DMS153 treated with DMSO at 0.1 percent for 48 hours (cell line): Measurements from ENCODE around the gene TERT.
A peak's percentile ranks its signal among the peaks of the same experiment; 100 is the strongest.
"Not testable (repeated sequence)": the region's sequence is repeated elsewhere in the genome, so short reads cannot be mapped to it uniquely, and the experiment has no call there.

Experiments
- DNase-seq: peaks from one replicate; lab custom pipeline; 2025; ENCODE audit not compliant: unreplicated experiment; lab: John Stamatoyannopoulos, UW

Gene TERT

DNA sequence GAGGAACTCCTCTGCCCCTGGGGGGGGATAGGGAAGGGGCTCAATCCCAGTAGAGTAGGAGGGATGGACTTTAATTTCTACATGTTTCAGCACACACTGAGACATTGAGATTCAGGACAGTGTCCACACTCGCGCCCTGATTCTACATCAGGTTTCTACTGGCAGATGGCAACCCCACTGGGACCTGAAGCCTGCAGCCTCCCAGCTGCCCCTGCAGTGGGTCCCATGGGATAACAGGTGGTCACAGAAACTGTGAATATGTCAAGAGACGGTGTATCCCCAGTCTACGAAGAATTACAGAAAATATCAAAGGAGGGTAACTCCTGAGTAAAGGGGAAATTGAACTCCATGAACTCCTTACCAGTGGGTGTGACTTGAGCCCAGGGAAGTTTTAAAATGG lies 2.4 kb upstream of the TERT start:
- DNase-seq: no peak

DNA sequence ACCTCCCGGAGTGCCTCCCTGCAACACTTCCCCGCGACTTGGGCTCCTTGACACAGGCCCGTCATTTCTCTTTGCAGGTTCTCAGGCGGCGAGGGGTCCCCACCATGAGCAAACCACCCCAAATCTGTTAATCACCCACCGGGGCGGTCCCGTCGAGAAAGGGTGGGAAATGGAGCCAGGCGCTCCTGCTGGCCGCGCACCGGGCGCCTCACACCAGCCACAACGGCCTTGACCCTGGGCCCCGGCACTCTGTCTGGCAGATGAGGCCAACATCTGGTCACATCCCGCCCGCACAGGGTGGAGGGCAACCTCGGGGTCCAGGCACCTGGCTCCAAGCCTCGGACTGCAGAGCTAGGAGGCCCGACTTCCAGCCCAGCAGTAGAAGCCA lies 776 bp upstream of the TERT start:
- no peak for DNase-seq

DNA sequence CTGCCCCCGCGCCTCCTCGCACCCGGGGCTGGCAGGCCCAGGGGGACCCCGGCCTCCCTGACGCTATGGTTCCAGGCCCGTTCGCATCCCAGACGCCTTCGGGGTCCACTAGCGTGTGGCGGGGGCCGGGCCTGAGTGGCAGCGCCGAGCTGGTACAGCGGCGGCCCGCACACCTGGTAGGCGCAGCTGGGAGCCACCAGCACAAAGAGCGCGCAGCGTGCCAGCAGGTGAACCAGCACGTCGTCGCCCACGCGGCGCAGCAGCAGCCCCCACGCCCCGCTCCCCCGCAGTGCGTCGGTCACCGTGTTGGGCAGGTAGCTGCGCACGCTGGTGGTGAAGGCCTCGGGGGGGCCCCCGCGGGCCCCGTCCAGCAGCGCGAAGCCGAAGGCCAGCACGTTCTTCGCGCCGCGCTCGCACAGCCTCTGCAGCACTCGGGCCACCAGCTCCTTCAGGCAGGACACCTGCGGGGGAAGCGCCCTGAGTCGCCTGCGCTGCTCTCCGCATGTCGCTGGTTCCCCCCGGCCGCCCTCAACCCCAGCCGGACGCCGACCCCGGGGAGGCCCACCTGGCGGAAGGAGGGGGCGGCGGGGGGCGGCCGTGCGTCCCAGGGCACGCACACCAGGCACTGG lies 548 bp downstream of the TERT start:
- no peak for DNase-seq

DNA sequence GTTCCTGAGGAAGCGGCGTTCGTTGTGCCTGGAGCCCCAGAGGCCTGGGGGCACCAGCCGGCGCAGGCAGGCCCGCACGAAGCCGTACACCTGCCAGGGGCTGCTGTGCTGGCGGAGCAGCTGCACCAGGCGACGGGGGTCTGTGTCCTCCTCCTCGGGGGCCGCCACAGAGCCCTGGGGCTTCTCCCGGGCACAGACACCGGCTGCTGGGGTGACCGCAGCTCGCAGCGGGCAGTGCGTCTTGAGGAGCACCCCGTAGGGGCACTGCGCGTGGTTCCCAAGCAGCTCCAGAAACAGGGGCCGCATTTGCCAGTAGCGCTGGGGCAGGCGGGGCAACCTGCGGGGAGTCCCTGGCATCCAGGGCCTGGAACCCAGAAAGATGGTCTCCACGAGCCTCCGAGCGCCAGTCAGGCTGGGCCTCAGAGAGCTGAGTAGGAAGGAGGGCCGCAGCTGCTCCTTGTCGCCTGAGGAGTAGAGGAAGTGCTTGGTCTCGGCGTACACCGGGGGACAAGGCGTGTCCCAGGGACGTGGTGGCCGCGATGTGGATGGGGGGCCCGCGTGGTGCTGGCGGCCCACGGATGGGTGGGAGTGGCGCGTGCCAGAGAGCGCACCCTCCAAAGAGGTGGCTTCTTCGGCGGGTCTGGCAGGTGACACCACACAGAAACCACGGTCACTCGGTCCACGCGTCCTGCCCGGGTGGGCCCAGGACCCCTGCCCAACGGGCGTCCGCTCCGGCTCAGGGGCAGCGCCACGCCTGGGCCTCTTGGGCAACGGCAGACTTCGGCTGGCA lies 1.3 kb downstream of the TERT start:
- DNase-seq: no peak

DNA sequence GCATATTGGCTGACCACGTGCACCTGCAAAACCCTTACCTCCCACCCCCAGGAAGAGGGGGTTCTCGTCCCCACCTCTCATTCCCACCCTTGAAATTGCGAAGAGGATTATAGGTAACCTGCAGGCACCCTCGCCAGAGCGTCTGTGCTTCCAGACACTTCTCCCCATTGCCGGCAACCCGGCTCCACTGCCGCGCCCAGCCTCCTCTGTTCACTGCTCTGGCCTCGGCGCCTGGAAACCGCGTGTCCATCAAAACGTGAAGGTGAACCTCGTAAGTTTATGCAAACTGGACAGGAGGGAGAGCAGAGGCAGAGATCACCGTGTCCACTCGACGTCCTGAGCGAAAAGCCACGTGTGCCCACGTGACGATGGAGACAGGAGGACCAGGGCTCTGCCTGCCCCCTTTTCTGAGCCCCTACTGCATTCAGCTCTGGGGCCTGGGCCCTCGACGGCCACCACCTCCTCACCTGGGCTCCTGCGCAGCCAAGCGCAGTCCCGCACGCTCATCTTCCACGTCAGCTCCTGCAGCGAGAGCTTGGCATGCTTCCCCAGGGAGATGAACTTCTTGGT lies 1.9 kb downstream of the TERT start:
- DNase-seq: no peak

DNA sequence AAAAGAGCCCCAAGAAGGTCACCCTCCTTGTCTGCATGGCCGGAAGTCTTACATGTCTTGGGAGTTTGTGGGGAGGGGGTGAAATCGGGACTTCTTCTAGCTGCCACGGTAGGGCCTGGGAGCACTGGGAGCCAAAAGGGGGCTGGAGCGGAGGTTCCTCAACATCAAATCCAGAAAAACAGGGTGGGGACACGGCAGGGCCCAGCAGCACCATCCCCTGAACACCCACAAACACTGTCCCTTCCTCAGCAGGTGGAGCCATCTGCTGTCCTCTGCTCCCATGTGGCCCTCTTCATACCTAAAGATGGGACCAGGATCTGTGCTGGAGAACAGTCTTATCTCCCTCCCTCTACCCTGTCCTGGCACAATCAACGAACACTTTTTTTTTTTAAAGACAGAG lies 2.7 kb downstream of the TERT start:
- no peak for DNase-seq

DNA sequence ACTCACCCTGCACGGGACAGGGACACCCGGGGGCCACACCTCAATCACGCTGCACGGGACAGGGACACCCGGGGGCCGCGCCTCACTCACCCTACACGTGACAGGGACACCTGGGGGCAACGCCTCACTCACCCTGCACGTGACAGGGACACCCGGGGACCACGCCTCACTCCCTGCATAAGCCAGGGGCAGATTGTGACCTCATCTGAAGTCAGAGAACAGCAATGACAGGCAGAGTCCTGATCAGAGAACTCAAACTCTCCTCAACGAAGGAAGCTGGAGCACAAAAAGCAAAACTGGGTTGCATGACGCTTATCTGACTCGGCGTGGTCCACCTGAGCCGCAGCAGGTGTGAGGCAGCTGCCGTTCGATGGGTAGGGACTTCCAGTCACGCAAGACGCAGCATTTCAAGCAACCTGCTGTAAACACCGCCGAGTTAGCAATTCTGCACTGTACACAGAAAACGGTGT lies 3.2 kb downstream of the TERT start:
- peak; percentile 24 for DNase-seq

DNA sequence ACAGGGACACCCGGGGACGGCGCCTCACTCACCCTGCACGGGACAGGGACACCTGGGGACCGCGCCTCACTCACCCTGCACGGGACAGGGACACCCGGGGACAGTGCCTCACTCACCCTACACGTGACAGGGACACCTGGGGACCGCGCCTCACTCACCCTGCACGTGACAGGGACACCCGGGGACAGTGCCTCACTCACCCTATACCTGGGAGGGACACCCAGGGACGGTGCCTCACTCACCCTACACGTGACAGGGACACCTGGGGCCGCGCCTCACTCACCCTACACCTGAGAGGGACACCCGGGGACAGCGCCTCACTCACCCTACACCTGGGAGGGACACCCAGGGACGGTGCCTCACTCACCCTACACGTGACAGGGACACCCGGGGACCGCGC lies 3.9 kb downstream of the TERT start:
- DNase-seq: not testable (repeated sequence)

DNA sequence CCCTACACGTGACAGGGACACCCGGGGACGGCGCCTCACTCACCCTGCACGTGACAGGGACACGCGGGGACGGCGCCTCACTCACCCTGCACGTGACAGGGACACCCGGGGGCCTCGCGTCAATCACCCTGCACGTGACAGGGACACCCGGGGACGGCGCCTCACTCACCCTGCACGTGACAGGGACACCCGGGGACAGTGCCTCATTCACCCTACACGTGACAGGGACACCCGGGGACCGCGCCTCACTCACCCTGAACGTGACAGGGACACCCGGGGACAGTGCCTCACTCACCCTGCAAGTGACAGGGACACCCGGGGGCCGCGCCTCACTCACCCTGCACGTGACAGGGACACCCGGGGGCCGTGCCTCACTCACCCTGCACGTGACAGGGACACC lies 5.3 kb downstream of the TERT start:
- not testable (repeated sequence) for DNase-seq

DNA sequence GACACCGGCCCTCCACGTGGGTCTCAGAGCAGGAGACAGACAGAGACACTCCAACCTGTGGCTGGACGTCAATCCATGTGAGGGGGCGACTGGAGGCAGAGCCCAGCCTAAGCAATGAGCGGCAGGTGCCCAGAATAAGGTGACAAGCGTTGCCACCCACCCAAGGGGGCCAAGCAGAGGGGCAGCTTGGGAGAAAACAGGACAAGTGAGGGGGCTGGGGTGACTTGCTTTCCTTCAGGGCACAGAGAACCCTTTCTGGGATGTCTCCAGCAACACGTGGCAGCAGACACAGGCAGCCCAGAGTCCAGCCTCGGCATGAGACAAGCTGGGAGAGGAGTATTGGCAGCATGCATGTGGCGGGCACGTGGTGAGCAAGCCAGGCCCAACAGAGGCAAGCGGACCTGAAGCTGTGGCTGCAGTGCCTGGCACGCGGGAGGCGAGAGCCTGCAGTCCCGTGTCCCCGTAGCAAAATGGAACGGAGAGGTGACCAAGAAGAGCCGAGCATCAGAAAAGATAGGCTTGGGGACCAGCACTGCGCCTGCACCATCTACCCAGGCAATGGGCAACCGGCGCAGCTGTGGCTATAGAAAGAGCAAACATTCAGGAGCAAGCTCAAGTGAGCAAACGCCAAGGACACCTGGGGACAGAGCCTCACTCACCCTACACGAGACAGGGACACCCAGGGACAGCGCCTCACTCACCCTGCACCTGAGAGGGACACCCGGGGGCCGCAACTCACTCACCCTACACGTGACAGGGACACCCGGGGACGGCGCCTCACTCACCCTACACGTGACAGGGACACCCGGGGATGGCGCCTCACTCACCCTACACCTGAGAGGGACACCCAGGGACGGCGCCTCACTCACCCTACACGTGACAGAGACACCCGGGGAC lies 6.2 kb downstream of the TERT start:
- DNase-seq: no peak

DNA sequence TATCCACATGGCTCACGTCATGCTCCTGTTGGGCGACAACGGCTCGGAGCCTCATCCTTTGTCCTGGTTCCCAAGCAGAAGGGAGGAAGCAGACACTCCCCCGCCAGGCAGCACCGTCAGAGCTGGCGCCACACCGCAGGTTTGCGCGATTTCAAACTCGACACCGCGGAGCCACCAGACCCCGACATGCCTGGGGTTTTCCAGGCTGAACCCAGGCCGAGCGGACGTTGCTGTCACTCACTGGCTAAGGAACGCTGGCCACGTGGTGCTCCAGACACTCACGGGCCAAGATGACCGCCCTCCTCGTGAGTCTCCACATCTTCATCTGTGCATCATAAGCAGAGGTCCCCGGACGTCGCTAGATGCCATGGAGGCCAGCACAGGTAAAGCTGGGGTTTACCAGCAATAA lies 9.0 kb downstream of the TERT start:
- no peak for DNase-seq

DNA sequence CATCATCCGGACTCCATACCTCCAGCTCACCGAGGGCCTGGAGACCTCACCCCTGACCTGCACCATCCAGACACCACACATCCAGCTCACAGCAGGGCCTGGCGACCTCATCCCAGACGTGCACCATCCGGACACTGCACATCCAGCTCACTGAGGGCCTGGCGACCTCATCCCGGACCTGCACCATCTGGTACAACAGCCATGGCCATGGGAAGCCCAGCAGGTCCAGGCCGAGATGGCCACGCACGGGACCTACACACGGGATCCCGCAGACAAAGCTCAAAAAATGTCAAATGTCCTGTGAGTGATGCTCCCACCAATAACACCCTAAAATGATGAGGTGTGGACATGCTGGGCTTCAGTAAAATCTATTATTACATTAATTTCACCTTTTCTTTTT lies 9.7 kb downstream of the TERT start:
- no peak for DNase-seq

DNA sequence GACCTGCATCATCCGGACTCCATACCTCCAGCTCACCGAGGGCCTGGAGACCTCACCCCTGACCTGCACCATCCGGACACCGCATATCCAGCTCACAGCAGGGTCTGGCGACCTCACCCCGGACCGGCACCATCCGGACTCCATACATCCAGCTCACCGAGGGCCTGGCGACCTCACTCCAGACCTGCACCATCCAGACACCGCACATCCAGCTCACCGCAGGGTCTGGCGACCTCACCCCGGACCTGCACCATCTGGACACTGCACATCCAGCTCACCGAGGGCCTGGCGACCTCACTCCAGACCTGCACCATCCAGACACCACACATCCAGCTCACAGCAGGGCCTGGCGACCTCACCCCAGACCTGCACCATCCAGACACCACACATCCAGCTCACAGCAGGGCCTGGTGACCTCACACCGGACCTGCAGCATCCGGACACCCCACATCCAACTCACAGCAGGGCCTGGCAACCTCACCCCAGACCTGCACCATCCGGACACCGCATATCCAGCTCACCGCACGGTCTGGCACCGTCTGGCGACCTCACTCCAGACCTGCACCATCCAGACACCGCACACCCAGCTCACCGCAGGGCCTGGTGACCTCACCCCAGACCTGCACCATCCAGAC lies 10.4 kb downstream of the TERT start:
- not testable (repeated sequence) for DNase-seq

DNA sequence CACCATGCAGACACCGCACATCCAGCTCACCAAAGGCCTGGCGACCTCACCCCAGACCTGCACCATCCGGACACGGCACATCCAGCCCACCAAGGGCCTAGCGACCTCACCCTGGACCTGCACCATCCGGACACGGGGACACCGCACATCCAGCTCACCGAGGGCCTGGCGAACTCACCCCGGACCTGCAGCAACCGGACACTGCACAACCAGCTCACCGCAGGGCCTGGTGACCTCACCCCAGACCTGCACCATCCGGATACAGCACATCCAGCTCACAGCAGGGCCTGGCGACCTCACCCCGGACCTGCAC lies 11.2 kb downstream of the TERT start:
- DNase-seq: not testable (repeated sequence)

DNA sequence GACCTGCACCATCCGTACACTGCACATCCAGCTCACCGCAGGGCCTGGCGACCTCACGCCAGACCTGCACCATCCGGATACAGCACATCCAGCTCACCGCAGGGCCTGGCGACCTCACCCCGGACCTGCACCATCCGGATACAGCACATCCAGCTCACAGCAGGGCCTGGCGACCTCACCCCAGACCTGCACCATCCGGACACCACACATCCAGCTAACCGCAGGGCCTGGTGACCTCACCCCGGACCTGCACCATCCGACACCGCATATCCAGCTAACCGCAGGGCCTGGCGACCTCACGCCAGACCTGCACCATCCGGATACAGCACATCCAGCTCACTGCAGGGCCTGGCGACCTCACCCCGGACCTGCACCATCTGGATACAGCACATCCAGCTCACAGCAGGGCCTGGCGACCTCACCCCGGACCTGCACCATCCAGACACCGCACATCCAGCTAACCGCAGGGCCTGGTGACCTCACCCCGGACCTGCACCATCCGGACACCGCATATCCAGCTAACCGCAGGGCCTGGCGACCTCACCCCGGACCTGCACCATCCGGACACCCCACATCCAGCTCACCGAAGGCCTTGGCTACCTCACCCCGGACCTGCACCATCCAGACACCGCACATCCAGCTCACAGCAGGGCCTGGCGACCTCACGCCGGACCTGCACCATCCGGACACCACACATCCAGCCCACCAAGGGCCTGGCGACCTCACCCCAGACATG lies 11.7 kb downstream of the TERT start:
- DNase-seq: not testable (repeated sequence)

DNA sequence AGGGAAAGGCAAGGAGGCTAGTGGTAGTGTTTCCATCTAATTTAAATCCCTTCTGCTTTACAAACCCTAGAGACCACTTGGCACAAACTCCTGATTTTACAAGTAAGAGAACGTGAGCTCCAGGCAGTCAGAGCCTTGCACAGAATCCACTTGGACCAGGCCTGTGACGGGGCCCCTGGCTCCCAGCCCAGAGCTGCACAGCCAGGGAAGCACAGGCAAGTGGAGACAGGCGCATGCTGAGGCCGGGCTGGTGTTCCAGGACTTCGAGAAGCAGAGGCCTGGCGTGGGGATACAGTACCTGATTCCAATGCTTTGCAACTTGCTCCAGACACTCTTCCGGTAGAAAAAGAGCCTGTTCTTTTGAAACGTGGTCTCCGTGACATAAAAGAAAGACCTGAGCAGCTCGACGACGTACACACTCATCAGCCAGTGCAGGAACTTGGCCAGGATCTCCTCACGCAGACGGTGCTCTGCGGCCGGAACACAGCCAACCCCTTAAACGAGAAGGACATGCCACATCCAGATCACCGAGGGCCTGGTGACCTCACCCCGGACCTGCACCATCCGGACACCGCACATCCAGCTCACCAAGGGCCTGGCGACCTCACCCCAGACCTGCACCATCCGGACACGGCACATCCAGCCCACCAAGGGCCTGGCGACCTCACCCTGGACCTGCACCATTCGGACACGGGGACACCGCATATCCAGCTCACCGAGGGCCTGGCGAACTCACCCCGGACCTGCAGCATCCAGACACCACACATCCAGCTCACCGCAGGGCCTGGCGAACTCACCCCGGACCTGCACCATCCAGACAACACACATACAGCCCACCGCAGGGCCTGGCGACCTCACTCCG lies 12.5 kb downstream of the TERT start:
- DNase-seq: no peak

DNA sequence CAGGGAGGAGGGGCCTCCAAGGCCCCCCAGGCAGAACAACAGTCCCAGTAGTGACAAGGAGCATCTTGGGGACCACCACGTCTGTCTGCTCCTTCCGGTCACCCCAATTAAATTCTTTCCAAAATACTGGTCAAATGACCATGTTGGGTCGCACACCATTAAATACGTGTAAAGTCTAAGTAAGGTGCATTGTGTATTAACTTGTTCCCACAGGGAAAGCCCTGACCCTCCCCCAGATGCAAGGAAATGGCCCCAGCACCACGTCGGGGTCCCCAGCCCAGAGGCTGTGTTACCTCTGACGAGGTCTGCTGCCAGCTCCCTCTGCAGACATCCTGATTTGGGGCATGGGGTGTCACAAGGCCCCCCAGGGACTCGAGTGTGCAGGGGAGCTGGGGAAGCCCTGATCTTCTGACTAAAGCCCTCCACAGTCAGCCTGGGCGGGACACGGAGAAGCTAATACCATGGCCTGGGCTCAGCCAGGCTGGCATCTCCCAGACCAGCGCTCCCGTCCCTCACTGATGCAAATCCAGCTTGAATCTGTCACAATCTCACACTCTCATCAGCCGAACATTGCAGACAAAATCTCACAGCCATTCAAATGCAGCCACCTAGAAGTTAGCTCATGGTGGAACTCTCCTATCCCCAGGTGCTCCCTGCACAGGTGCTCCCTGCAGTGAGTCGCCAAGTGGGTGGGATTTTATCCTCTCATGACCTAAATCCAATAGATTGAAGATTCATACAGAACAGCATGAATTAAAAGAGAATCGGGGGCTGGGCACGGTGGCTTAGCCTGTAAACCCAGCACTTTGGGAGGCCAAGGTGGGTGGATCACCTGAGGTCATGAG lies 13.6 kb downstream of the TERT start:
- no peak for DNase-seq

DNA sequence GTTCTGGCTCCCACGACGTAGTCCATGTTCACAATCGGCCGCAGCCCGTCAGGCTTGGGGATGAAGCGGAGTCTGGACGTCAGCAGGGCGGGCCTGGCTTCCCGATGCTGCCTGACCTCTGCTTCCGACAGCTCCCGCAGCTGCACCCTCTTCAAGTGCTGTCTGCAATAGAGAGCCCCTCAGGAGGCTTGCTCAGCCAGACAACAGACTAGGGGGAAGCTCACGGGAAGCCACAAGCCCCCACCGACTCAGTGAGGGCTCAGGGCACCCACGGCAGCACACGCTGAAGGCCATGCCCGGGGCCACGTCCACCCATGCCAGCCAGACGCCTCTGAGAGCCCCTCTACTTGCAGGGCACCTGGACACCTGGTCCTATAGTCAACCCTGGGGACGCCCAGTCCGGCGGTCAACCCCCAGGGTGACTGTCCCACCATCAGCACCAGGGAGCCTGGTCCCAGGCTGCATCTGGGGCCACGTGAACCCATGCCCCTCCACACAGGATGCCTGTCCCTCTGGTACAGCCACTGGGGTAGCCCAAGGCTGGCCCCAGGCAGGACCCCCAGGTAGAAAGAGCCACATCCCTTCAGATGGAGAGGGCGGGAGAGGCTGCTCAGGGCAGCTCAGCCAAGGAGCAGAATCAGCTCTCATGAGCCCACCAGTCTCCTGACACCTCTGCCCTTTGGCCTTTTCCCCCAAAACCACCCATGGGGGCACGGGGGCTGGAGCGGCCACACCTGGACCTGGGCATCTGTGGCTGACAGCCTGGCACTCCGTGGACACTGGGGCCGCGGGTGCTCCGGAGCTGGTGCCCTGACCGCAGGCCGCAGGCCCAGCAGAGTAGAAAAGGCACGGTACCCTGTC lies 14.5 kb downstream of the TERT start:
- DNase-seq: no peak
